ENCODE results near the gene DNAJB5. TPM values are rescaled to one million over a fixed set of nuclear protein-coding genes. Genes with fewer than 3 reads are reported as not detected.

DNAJB5 gene
- total and polyA plus RNA-seq, 9 donors: 5.7 to 23.0 (median 11.8) TPM

- TF ChIP-seq CTCF (IDR thresholded peaks at IDR 0.05) (no peak), POLR2A (IDR thresholded peaks at IDR 0.05) (no peak), EP300 (IDR thresholded peaks at IDR 0.05) (no peak)
- 28 to 34% (median 29%) methylated on average over 5 of the region's 5 CpGs for WGBS, 3 donors
- DNase-seq: no peak
- Histone ChIP-seq H3K36me3 (no peaks in the 10 kb centered on the region), H3K4me1 (ENCODE audit: insufficient read depth) (no peaks in the 10 kb centered on the region), H3K9me3 (no peaks in the 10 kb centered on the region), H3K27ac (no peak overlapping the region), H3K4me3 (no peak overlapping the region), H3K27me3 (no peaks in the 10 kb centered on the region)
- intact Hi-C loops (cut with DNase I): no loop called here
Observed at GRCh38 chr9:34961574-34962490, 27.7 kb upstream of the DNAJB5 start.

- no peaks in the 10 kb centered on the region for H3K4me1 ChIP-seq (ENCODE audit: insufficient read depth)
- TF ChIP-seq CTCF (IDR thresholded peaks at IDR 0.05) (no peak), EP300 (IDR thresholded peaks at IDR 0.05) (no peak), POLR2A (IDR thresholded peaks at IDR 0.05) (no peak)
- H3K9me3 ChIP-seq: no peaks in the 10 kb centered on the region
- H3K4me3 ChIP-seq: no peak overlapping the region
- no peaks in the 10 kb centered on the region for H3K27me3 ChIP-seq
- 83 to 88% (median 84%) methylated on average over 3 of the region's 3 CpGs for WGBS, 3 donors
- H3K36me3 ChIP-seq: no peaks in the 10 kb centered on the region
- no peak for DNase-seq
- intact Hi-C loops (cut with DNase I): no loop called here
- no peak overlapping the region for H3K27ac ChIP-seq
Observed at GRCh38 chr9:34962546-34962945, 27.0 kb upstream of the DNAJB5 start.

- intact Hi-C loops (cut with DNase I): no loop called here
- 78 to 85% (median 79%) methylated on average over 2 of the region's 2 CpGs for WGBS, 3 donors
- Histone ChIP-seq H3K9me3 (no peaks in the 10 kb centered on the region), H3K27ac (no peak overlapping the region), H3K27me3 (no peaks in the 10 kb centered on the region), H3K4me1 (ENCODE audit: insufficient read depth) (no peaks in the 10 kb centered on the region), H3K36me3 (no peaks in the 10 kb centered on the region), H3K4me3 (no peak overlapping the region)
- TF ChIP-seq EP300 (IDR thresholded peaks at IDR 0.05) (no peak), CTCF (IDR thresholded peaks at IDR 0.05) (no peak), POLR2A (IDR thresholded peaks at IDR 0.05) (no peak)
- DNase-seq: no peak
Observed at GRCh38 chr9:34963552-34963951, 26.0 kb upstream of the DNAJB5 start.

GRCh38 chr9:34964458-34964857 is 25.1 kb upstream of the DNAJB5 start:
- TF ChIP-seq POLR2A (IDR thresholded peaks at IDR 0.05) (no peak), EP300 (IDR thresholded peaks at IDR 0.05) (no peak), CTCF (IDR thresholded peaks at IDR 0.05) (no peak)
- WGBS, 3 donors: 56 to 64% (median 57%) methylated on average over 3 of the region's 3 CpGs
- DNase-seq: no peak
- no peak overlapping the region for H3K27ac ChIP-seq
- H3K4me1 ChIP-seq (ENCODE audit: insufficient read depth): no peaks in the 10 kb centered on the region
- H3K27me3 ChIP-seq: no peaks in the 10 kb centered on the region
- H3K36me3 ChIP-seq: no peaks in the 10 kb centered on the region
- no peak overlapping the region for H3K4me3 ChIP-seq
- intact Hi-C loops (cut with DNase I): no loop called here
- no peaks in the 10 kb centered on the region for H3K9me3 ChIP-seq
